ENCODE data around the gene KRTAP5-8. TPM values are rescaled to one million over a fixed set of nuclear protein-coding genes. Genes with fewer than 3 reads are reported as not detected.

KRTAP5-8 gene
- total and polyA plus RNA-seq, 2 donors (not counting 3 experiments of a cell fraction or from before 2014, with no cell fraction given), result 0.17 TPM; not detected in 1

- no peak overlapping the region for H3K27ac ChIP-seq (ENCODE audit: insufficient read depth, low read depth, low read length)
- no peak overlapping the region for H3K4me3 ChIP-seq (replicated peaks in 1 of 3; ENCODE audit: insufficient read depth in 1 of 3, low read depth in 1 of 3, low read length in 3 of 3)
- dilution Hi-C loops (cut with MboI; ENCODE audit: extremely low pct_ligation_motif_present, low sequenced_read_pairs), result no loop called here
- no peaks in the 10 kb centered on the region for H4K20me1 ChIP-seq (replicated peaks; ENCODE audit: control insufficient read depth, extremely low read depth, insufficient read depth, low read length)
- no peaks in the 10 kb centered on the region for H3K4me1 ChIP-seq (ENCODE audit: control insufficient read depth, extremely low read depth, insufficient read depth, low read length)
- DNase-seq (ENCODE audit: low read depth, low spot score) (peak; percentile 22), FAIRE-seq (no peak)
- intact Hi-C loops (cut with micrococcal nuclease), result no loop called here
- TF ChIP-seq EZH2 (IDR thresholded peaks at IDR 0.05; ENCODE audit: borderline replicate concordance, low read depth, low read length, severe bottlenecking) (no peak), GATA2 (IDR thresholded peaks at IDR 0.05; ENCODE audit: insufficient read depth, insufficient read length, low read depth, low read length) (no peak), POLR2A (IDR thresholded peaks at IDR 0.05; ENCODE audit: low read depth, low read length) (no peak), JUN (IDR thresholded peaks at IDR 0.05; ENCODE audit: borderline replicate concordance, insufficient read depth, insufficient read length, low read depth) (no peak), FOS (IDR thresholded peaks at IDR 0.05; ENCODE audit: borderline replicate concordance, insufficient read depth, low read length) (no peak), MYC (IDR thresholded peaks at IDR 0.05; ENCODE audit: low read depth, low read length) (no peak), POLR2AphosphoS5 (IDR thresholded peaks at IDR 0.05; ENCODE audit: insufficient read depth, low read depth, low read length) (no peak), CTCF (IDR thresholded peaks at IDR 0.05; ENCODE audit: extremely low read depth in 1 of 2, insufficient read depth in 1 of 2, low read depth in 1 of 2, low read length in 2 of 2) (no peak), MAX (IDR thresholded peaks at IDR 0.05; ENCODE audit: insufficient read depth, insufficient read length) (no peak)
- H3K9me1 ChIP-seq (replicated peaks; ENCODE audit: control insufficient read depth, extremely low read depth, insufficient read depth, low read length), result no peaks in the 10 kb centered on the region
- POLR2A ChIA-PET, result no interaction called here
- H3K9me3 ChIP-seq (replicated peaks; ENCODE audit: control insufficient read depth, insufficient read depth, low read length), result no peaks in the 10 kb centered on the region
- no peak overlapping the region for H3K4me2 ChIP-seq (ENCODE audit: insufficient read depth, low read length)
- CTCF ChIA-PET, result interaction anchor here (1.6 kb wide), 1 partner anchor 12 kb away, joined by 6 read pairs; no protein-coding TSS in a partner anchor
- no TSS peak for BruUV-seq (replicated peaks)
- no peaks in the 10 kb centered on the region for H3K27me3 ChIP-seq (ENCODE audit: control insufficient read depth in 2 of 2, insufficient read depth in 2 of 2, low read length in 2 of 2)
- H3K36me3 ChIP-seq (ENCODE audit: control insufficient read depth in 2 of 2, extremely low read depth in 1 of 2, insufficient read depth in 2 of 2, low read length in 2 of 2), result peaks cover 0 to 10% of the 10 kb centered on the region in 2 experiments
- H2AFZ ChIP-seq (ENCODE audit: low read depth, low read length), result no peak overlapping the region
- H3K9ac ChIP-seq (replicated peaks; ENCODE audit: extremely low read depth, insufficient read depth, low read length), result no peak overlapping the region
- no peaks in the 10 kb centered on the region for H3K79me2 ChIP-seq (ENCODE audit: control insufficient read depth, insufficient read depth, low read length)
Observed at GRCh38 chr11:71505001-71505400, 32.8 kb upstream of the KRTAP5-8 start.
